Prostate gland (tissue), 2 donors: ENCODE data around the gene SGSM1. TPM values are rescaled to one million over a fixed set of nuclear protein-coding genes. Genes with fewer than 3 reads are reported as not detected.

Source experiments
- DNase-seq: peaks from one replicate; pipeline ENCODE4 v3.0.0-alpha.2; 2019; ENCODE audit warnings: low spot score
- H3K27ac ChIP-seq, 2 donors: fragments of 200-600 bp; sonication (generic); 2 replicates each; pipeline ENCODE4 v1.5.1; 2017 to 2019
- H3K27me3 ChIP-seq: fragments of 200-600 bp; sonication (generic); replicated peaks from 2 replicates; pipeline ENCODE4 v1.5.1; 2019; ENCODE audit not compliant: insufficient read depth
- H3K36me3 ChIP-seq, 2 donors: fragments of 200-600 bp; sonication (generic); 1 replicate in 1 of 2; 2 replicates in 1 of 2; pipeline versions ENCODE4 v1.5.1 to v1.8.1; 2017 to 2019
- H3K4me1 ChIP-seq: fragments of 200-600 bp; sonication (generic); replicated peaks from 2 replicates; pipeline ENCODE4 v1.5.1; 2019
- H3K4me3 ChIP-seq, 2 donors: fragments of 200-600 bp; sonication (generic); 2 replicates each; pipeline ENCODE4 v1.5.1; 2017 to 2019
- H3K9me3 ChIP-seq: fragments of 200-600 bp; sonication (generic); 2 replicates; pipeline ENCODE4 v1.5.1; 2017
- CTCF ChIP-seq, 4 experiments: fragments of 200-600 bp in 2 of 4; fragments of 450-650 bp in 2 of 4; sonication (generic) in 2 of 4; IDR thresholded peaks; 1 replicate in 3 of 4; 2 replicates in 1 of 4; pipeline ENCODE4 v1.5.1; 2016 to 2019; ENCODE audit warnings: antibody characterized with exemption in 4 of 4, mild to moderate bottlenecking in 2 of 4, moderate library complexity in 2 of 4
- POLR2A ChIP-seq: fragments of 450-650 bp; IDR thresholded peaks from one replicate; pipeline ENCODE4 v1.6.1; 2016; ENCODE audit warnings: antibody characterized with exemption, mild to moderate bottlenecking
- POLR2AphosphoS5 ChIP-seq: sonication (generic); formaldehyde crosslinking; IDR thresholded peaks from one replicate; pipeline ENCODE4 v1.6.1; 2017; ENCODE audit warnings: antibody characterized with exemption
- WGBS: methylation state at CpG from one replicate; pipeline ENCODE4 v1.1.5; 2018; 5-methylcytosine and 5-hydroxymethylcytosine counted together
- intact Hi-C: fragments of 100-400 bp; cut with DNase I; formaldehyde crosslinking; loops from one replicate; pipeline ENCODE4 v1.14.2; 2022
- total RNA-seq, 2 donors: library from RNA; depleted of rRNA; stranded (reverse); fragments of >200 nt; gene quantifications; one replicate each; pipeline ENCODE4 v1.1.0, GENCODE V29; 2016

SGSM1 gene
- total RNA-seq, 2 donors from 2014 or later: 4.1 to 7.7 TPM

GRCh38 chr22:24920029-24920428, 114.0 kb downstream of the SGSM1 start:
- no peak for DNase-seq
- H3K4me1 ChIP-seq: no peaks in the 10 kb centered on the region
- TF ChIP-seq CTCF (IDR thresholded peaks at IDR 0.05) (no peak), POLR2A (no peak), POLR2AphosphoS5 (no peak)
- no peak overlapping the region for H3K27ac ChIP-seq
- no peaks in the 10 kb centered on the region for H3K27me3 ChIP-seq
- 96% methylated on average over 4 of the region's 4 CpGs for WGBS
- H3K36me3 ChIP-seq: no peaks in the 10 kb centered on the region
- no peak overlapping the region for H3K4me3 ChIP-seq
- intact Hi-C loops: no loop called here
- no peaks in the 10 kb centered on the region for H3K9me3 ChIP-seq

GRCh38 chr22:24925586-24926427, 119.8 kb downstream of the SGSM1 start:
- Histone ChIP-seq H3K4me3 (no peak overlapping the region), H3K36me3 (no peaks in the 10 kb centered on the region), H3K9me3 (no peaks in the 10 kb centered on the region), H3K27ac (no peak overlapping the region), H3K27me3 (no peaks in the 10 kb centered on the region), H3K4me1 (no peaks in the 10 kb centered on the region)
- intact Hi-C loops: no loop called here
- DNase-seq: no peak
- WGBS: 63% methylated on average over 17 of the region's 17 CpGs
- TF ChIP-seq CTCF (IDR thresholded peaks at IDR 0.05): no peak
- TF ChIP-seq POLR2AphosphoS5: no peak
- TF ChIP-seq POLR2A: no peak

GRCh38 chr22:24926428-24926725, 120.4 kb downstream of the SGSM1 start:
- DNase-seq: no peak
- no peaks in the 10 kb centered on the region for H3K9me3 ChIP-seq
- TF ChIP-seq POLR2A (no peak), CTCF (IDR thresholded peaks at IDR 0.05) (no peak), POLR2AphosphoS5 (no peak)
- H3K36me3 ChIP-seq: no peaks in the 10 kb centered on the region
- H3K4me1 ChIP-seq: no peaks in the 10 kb centered on the region
- WGBS: 68% methylated on average over 3 of the region's 3 CpGs
- H3K27me3 ChIP-seq: no peaks in the 10 kb centered on the region
- no peak overlapping the region for H3K4me3 ChIP-seq
- H3K27ac ChIP-seq: no peak overlapping the region
- intact Hi-C loops: no loop called here

- WGBS: 100% methylated on average over 1 of the region's 1 CpG
- Histone ChIP-seq H3K9me3 (no peaks in the 10 kb centered on the region), H3K27ac (no peak overlapping the region), H3K36me3 (no peaks in the 10 kb centered on the region), H3K4me3 (no peak overlapping the region), H3K27me3 (no peaks in the 10 kb centered on the region), H3K4me1 (no peaks in the 10 kb centered on the region)
- TF ChIP-seq CTCF (IDR thresholded peaks at IDR 0.05): no peak
- no peak for TF ChIP-seq POLR2AphosphoS5
- TF ChIP-seq POLR2A: no peak
- intact Hi-C loops: no loop called here
- no peak for DNase-seq
These were observed 121.0 kb downstream of the SGSM1 start for GRCh38 chr22:24926849-24927579.
